ENCODE data around the gene NDUFB11.

NDUFB11 gene

DNA sequence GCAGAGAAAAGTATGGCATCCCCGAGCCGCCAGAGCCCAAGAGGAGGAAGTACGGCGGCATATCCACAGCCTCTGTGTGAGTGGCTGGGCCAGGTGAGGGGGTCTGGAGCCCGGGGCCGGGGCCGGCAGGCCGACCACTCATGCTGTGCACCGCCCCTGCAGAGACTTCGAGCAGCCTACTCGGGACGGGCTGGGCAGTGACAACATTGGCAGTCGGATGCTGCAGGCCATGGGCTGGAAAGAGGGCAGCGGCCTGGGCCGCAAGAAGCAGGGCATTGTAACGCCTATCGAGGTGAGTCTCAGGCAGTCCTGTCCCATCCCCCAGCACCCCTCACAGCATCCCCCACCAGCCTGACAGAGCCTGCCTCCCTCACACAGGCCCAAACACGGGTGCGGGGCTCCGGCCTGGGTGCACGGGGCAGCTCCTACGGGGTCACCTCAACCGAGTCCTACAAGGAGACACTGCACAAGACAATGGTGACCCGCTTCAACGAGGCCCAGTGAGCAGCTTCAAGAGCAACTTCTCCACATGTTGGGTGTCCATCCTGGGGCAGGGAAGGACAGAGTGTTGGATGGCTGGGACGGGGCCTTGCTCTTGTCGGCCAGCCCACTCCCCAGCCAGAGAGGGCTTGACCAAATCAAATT is 41.7 kb upstream of the NDUFB11 start (continued):
- TF ChIP-seq, protein P1, sequence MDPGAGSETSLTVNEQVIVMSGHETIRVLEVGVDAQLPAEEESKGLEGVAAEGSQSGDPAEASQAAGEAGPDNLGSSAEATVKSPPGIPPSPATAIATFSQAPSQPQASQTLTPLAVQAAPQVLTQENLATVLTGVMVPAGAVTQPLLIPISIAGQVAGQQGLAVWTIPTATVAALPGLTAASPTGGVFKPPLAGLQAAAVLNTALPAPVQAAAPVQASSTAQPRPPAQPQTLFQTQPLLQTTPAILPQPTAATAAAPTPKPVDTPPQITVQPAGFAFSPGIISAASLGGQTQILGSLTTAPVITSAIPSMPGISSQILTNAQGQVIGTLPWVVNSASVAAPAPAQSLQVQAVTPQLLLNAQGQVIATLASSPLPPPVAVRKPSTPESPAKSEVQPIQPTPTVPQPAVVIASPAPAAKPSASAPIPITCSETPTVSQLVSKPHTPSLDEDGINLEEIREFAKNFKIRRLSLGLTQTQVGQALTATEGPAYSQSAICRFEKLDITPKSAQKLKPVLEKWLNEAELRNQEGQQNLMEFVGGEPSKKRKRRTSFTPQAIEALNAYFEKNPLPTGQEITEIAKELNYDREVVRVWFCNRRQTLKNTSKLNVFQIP (CRISPR knock-in tag; IDR thresholded peaks at IDR 0.05; ENCODE audit: borderline replicate concordance, low read depth) = no peak

DNA sequence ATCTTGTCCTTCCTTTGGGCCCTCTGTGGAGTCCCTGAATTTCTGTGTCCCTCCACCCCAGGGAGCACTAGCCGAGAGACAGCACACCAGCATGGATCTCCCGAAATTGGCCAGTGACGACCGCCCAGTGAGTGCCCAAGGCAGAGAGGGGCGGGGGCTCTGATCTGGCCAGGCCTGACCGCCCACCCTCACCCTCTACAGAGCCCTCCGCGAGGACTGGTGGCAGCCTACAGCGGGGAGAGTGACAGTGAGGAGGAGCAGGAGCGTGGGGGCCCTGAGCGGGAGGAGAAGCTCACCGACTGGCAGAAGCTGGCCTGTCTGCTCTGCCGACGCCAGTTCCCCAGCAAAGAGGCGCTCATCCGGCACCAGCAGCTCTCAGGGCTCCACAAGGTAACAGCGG is 40.7 kb upstream of the NDUFB11 start:
- no peak for ATAC-seq
- TF ChIP-seq ARNTL (CRISPR knock-in tag; IDR thresholded peaks at IDR 0.05; ENCODE audit: borderline replicate concordance, low read depth) (no peak), TOX (CRISPR knock-in tag; IDR thresholded peaks at IDR 0.05; ENCODE audit: borderline replicate concordance) (no peak), ESRRG (CRISPR knock-in tag; IDR thresholded peaks at IDR 0.05) (no peak), TCF4 (CRISPR knock-in tag; IDR thresholded peaks at IDR 0.05; ENCODE audit: borderline replicate concordance) (no peak)
- TF ChIP-seq, protein P2, sequence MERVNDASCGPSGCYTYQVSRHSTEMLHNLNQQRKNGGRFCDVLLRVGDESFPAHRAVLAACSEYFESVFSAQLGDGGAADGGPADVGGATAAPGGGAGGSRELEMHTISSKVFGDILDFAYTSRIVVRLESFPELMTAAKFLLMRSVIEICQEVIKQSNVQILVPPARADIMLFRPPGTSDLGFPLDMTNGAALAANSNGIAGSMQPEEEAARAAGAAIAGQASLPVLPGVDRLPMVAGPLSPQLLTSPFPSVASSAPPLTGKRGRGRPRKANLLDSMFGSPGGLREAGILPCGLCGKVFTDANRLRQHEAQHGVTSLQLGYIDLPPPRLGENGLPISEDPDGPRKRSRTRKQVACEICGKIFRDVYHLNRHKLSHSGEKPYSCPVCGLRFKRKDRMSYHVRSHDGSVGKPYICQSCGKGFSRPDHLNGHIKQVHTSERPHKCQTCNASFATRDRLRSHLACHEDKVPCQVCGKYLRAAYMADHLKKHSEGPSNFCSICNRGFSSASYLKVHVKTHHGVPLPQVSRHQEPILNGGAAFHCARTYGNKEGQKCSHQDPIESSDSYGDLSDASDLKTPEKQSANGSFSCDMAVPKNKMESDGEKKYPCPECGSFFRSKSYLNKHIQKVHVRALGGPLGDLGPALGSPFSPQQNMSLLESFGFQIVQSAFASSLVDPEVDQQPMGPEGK (CRISPR knock-in tag; IDR thresholded peaks at IDR 0.05; ENCODE audit: borderline replicate concordance) = no peak

DNA sequence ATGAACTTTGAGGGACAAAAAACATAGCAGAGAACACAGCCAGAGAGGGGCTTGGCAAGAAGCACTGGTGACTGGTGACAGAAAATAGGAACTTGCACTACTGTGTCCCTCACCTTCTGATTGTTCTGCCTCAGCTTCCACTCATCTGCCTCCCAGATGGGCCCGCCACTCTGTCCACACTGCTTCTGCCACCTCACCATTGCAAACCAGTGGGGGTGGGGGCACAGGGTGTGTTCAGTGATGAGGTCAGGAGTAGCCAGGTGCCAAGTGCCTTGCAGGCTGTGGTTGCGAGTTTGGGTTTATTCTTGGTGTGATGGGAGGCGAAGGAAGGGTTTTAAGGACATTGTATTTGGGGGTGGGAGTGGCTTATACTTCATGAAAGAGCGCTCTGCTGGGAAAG is 40.0 kb upstream of the NDUFB11 start:
- no peak for TF ChIP-seq ZNF70 (CRISPR knock-in tag; IDR thresholded peaks at IDR 0.05)
- TF ChIP-seq CSRNP3 (CRISPR knock-in tag; IDR thresholded peaks at IDR 0.05) = no peak
- TF ChIP-seq, protein P2 (CRISPR knock-in tag; IDR thresholded peaks at IDR 0.05; ENCODE audit: borderline replicate concordance) = no peak
- TF ChIP-seq ZNF565 (CRISPR knock-in tag; conservative IDR thresholded peaks at IDR 0.05; ENCODE audit: low read depth) = no peak
- TF ChIP-seq TCF4 (CRISPR knock-in tag; IDR thresholded peaks at IDR 0.05; ENCODE audit: borderline replicate concordance) = no peak
- TF ChIP-seq ISL1 (CRISPR knock-in tag; IDR thresholded peaks at IDR 0.05) = no peak
- TF ChIP-seq TSHZ2 (CRISPR knock-in tag; IDR thresholded peaks at IDR 0.05) = no peak
- TF ChIP-seq PPARA (CRISPR knock-in tag; IDR thresholded peaks at IDR 0.05; ENCODE audit: borderline replicate concordance) = no peak
- TF ChIP-seq ZFP3 (CRISPR knock-in tag; IDR thresholded peaks at IDR 0.05) = no peak
- no peak for TF ChIP-seq SNAI2 (CRISPR knock-in tag; IDR thresholded peaks at IDR 0.05)
- TF ChIP-seq GLIS3 (CRISPR knock-in tag; IDR thresholded peaks at IDR 0.05) = no peak
- no peak for ATAC-seq

- TF ChIP-seq CSDC2 (CRISPR knock-in tag; IDR thresholded peaks at IDR 0.05) (no peak), TSHZ2 (CRISPR knock-in tag; IDR thresholded peaks at IDR 0.05) (no peak)
Observed at GRCh38 chrX:47182106-47182700, 37.7 kb upstream of the NDUFB11 start.

More at GRCh38 chrX:47182106-47182700, 37.7 kb upstream of the NDUFB11 start:
- no peak for ATAC-seq

Data from SK-N-SH treated with all-trans-retinoic acid at 6 μM for 48 hours (cell line).